GM13976 (cell line): ENCODE measurements around the gene TMCC3.

Experiments used
- DNase-seq: peaks from one replicate; pipeline ENCODE4 v3.0.0; 2012; ENCODE audit warnings: low spot score
- in situ Hi-C: fragments of 300-500 bp; cut with MboI; formaldehyde crosslinking; loops from one replicate; pipeline ENCODE4 v1.12.0; 2022; ENCODE audit warnings: low sequenced_read_pairs, mixed read lengths, inconsistent platforms; ENCODE audit not compliant: unreplicated experiment
- TF ChIP-seq, protein P1 (sequence below): IDR thresholded peaks from 2 replicates; pipeline ENCODE4 v1.5.1; 2012; ENCODE audit warnings: borderline replicate concordance, mild to moderate bottlenecking; ENCODE audit not compliant: insufficient read depth; ENCODE audit errors: extremely low read depth, missing control alignments, control extremely low read depth

TMCC3 gene

DNA sequence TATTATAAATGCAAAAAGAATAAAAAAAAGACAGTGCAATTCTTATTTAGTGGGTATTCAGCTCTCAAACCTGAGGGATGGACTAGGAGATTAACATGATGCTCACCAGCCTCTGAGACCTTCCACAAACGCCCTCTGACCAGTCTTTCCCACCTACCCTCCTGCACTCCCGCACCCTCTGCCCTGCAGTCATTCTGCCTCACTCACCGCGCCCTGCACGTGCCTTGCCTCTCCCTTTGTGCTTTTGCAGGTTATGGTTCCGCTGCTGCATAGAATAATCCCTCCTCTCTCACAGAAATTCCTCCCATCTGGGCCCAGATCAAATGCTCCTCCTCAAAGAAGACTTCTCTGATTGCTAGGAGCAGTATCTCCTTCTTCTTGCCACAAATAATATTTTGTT lies 28.5 kb upstream of the TMCC3 start:
- TF ChIP-seq, protein P1, sequence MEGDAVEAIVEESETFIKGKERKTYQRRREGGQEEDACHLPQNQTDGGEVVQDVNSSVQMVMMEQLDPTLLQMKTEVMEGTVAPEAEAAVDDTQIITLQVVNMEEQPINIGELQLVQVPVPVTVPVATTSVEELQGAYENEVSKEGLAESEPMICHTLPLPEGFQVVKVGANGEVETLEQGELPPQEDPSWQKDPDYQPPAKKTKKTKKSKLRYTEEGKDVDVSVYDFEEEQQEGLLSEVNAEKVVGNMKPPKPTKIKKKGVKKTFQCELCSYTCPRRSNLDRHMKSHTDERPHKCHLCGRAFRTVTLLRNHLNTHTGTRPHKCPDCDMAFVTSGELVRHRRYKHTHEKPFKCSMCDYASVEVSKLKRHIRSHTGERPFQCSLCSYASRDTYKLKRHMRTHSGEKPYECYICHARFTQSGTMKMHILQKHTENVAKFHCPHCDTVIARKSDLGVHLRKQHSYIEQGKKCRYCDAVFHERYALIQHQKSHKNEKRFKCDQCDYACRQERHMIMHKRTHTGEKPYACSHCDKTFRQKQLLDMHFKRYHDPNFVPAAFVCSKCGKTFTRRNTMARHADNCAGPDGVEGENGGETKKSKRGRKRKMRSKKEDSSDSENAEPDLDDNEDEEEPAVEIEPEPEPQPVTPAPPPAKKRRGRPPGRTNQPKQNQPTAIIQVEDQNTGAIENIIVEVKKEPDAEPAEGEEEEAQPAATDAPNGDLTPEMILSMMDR = no peak
- DNase-seq = no peak
- in situ Hi-C loops = no loop called here

DNA sequence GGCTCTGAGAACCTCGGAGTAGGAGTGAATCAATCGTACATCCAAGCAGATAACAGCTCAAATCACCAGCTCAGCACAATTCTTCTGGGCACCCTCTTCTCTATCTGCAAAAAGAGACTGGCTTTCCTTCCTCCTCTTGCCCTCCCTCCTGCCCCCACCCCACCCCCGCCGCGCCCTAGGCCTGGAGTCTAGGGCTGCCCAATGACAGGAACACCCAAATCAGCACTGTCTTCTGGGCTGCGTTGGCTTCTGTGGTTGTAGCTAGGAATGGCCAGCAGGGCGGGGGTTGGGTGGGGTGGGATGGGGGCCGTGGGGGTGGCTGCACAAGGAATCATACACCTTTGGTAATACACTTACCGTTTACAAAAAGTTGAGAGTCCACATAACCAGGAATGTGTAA lies 28.0 kb upstream of the TMCC3 start:
- TF ChIP-seq, protein P1 = no peak
- no peak for DNase-seq
- in situ Hi-C loops = no loop called here

DNA sequence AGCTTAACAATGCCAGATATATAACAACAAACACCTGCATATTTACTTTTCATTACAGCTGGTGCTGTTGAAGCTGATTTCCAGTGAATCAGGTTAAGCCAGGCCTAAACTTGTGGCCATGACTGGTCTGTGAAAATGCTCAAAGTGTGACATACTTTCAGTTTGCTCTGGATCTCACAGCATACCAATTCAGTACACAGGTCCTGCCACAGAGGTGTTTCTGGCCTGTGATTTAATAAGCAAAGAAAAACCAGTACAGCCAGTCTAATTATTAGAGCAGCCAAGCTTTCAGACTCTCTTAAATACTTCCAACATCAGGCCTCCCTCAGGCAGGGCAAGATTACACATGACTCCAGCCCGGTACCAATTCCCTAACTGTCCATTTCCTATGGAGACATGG lies 27.4 kb upstream of the TMCC3 start:
- DNase-seq = peak; percentile 47
- TF ChIP-seq, protein P1 = no peak
- in situ Hi-C loops = no loop called here

DNA sequence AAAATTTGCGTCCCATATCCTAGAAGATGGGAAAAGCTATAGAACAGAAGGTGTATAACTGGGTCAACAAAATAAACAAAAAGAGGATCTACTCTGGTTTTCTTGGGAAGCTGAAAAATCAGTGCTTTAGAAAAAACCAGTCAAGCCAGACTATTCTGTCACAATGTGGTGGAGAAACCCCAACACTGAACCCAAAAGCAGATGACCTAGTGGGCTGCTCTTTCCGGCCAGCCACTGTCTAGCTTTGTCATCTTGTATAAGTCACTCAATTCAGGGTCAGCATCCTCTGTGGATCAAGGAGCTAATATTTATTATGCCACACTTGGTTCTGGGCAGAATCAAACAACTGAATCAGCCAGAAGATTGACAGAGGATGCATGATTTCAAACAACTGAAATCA lies 26.6 kb upstream of the TMCC3 start:
- in situ Hi-C loops = no loop called here
- peak; percentile 40 for DNase-seq
- TF ChIP-seq, protein P1 = no peak

DNA sequence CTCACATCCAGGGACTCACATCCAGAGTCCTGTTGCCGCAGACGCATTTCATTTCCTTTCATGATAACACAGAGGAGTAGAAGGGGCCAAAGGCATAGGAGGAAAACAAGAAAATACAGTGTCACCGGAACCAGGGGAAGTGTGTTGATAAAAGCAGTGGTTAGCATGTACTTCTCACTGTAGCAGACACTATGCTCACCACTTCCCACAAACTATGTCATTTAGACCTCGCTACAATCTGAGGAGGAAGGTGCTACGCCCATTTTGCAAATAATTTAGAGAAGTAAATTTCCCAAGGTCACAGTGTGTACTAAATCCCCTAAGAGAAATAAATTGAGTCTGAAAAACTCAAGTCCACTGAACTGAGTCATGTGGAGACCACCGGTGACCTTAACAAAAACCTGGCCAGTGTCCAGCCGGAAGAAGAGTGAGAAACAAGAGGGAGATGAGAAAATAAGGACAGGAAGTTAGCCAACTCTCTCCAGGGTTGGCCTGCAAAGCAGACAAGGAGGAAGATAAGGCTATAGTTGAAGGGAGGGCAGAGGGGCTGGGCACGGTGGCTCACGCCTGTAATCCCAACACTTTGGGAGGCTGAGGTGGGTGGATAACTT lies 25.8 kb upstream of the TMCC3 start:
- peak; percentile 73 for DNase-seq
- in situ Hi-C loops = no loop called here
- TF ChIP-seq, protein P1 = no peak

DNA sequence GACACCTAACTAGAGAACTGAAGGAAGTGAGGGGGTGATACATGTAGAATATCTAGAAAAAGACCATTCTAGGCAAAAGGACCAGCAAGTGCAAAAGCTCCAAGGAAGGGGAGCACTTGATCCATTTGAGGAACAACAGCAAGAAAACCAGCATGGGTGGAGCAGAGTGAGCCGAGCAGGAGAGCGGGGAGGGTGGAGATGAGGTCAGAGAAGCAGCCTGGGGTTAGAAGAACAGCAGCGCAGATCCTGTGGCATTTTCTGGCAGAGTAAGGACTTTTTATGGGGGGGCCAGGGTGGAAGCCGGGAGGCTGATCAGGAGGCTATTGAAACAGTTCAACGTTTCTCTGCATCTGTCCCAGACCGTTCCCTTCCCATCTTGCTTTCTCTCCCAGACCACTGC lies 24.5 kb upstream of the TMCC3 start:
- no peak for DNase-seq
- in situ Hi-C loops = no loop called here
- TF ChIP-seq, protein P1 = no peak
